ENCODE data around the gene EVA1C. TPM values are rescaled to one million over a fixed set of nuclear protein-coding genes. Genes with fewer than 3 reads are reported as not detected.
A peak's percentile ranks its signal among the peaks of the same experiment; 100 is the strongest.

Gene EVA1C
- total and polyA plus RNA-seq, 3 experiments from 2014 or later, result 13.4 to 25.8 (median 16.2) TPM

DNA sequence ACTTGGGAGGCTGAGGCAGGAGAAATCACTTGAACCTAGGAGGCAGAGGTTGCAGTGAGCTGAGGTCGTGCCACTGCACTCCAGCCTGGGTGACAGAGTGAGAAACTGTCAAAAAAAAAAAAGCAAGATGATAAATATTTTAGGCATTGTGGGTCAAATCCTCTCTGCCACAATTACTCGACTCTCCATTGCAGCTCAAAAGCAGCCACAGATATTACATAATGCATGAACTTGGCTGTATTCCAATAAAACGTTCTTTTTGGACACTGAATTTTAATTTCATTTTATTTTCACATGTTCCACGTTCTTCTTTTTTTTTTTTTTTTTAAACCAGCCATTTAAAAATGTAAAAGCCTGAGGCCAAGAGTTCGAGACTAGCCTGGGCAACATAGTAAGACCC is 103.4 kb downstream of the EVA1C start:
- Histone ChIP-seq H3K4me1 (ENCODE audit: insufficient read depth, low read length) (no peaks in the 10 kb centered on the region), H3K36me3 (ENCODE audit: insufficient read depth, low read length) (no peaks in the 10 kb centered on the region), H3K27me3 (ENCODE audit: insufficient read depth, low read length, poor library complexity, severe bottlenecking) (no peaks in the 10 kb centered on the region), H3K4me3 (ENCODE audit: low read length) (no peak overlapping the region), H3K9me3 (ENCODE audit: low read length) (no peaks in the 10 kb centered on the region), H3K27ac (ENCODE audit: low read depth, low read length) (no peak overlapping the region)
- DNase-seq, result no peak
- Mint-ChIP-seq H3K27ac (peak overlapping the region in 3 of 8 donors; percentile 52 to 54 (median 54)), H3K27me3 (peaks cover 0 to 2% of the 10 kb centered on the region in 2 donors), H3K36me3 (peaks cover 1 to 18% (median 5%) of the 10 kb centered on the region in 3 donors), H3K4me3 (no peak overlapping the region), H3K4me1 (peaks cover 0 to 1% (median 0%) of the 10 kb centered on the region in 3 donors), H3K9me3 (no peaks in the 10 kb centered on the region)
- ChIA-PET POLR2A (no interaction called here), CTCF (interaction anchor here (0.9 to 1.2 kb wide), 3 partner anchors 22 to 85 kb away, joined by 3 to 4 read pairs (median 4); no protein-coding TSS in a partner anchor)

DNA sequence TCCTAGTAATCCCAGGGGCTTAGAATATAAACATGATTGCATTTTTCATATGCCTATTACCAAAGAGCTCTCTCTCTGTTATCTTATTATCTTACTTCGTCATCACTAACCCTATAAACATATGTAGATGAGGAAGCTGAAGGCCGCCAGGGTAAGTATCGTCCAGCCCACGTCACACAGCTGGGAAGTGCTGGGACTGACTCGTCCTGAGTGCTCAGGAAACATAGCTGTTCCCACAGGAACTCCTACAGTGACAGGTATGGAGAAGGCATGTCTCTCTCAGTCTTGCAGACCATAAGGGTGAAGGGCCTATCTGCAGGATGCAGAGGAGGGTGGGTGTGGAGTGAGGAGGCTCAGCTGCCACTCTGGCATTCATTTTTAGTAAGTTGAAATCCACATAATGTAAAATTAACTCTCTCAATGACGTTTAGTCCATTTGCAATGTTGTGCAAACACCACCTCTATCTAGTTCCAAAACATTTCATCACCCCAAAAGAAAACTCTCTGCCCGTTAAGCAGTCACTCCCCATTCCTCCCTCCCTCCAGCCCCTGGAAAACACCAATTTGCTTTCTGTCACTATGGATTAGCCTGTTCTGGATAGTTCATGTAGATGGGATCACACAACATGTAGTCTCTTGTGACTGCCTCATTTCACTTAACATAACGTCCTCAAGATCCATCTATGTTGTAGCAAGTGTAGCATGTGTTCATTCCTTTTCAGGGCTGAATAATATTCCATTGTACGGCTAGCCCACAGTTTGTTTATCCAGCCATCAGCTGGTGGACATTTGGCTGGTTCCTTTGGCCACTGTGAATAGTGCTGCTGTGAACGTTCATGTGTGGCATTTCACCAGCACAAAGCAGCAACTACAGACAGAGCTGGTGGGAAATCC is 104.5 kb downstream of the EVA1C start:
- H3K4me3 ChIP-seq (ENCODE audit: low read length), result no peak overlapping the region
- H3K4me1 ChIP-seq (ENCODE audit: insufficient read depth, low read length), result no peaks in the 10 kb centered on the region
- Mint-ChIP-seq H3K4me1 (peaks cover 0 to 1% (median 0%) of the 10 kb centered on the region in 3 donors), H3K36me3 (peaks cover 0 to 14% (median 5%) of the 10 kb centered on the region in 3 donors), H3K9me3 (no peaks in the 10 kb centered on the region), H3K27ac (peak overlapping the region in 2 of 8 donors; percentile 36 to 88), H3K4me3 (no peak overlapping the region), H3K27me3 (peaks cover 0 to 2% of the 10 kb centered on the region in 2 donors)
- CTCF ChIA-PET, result interaction anchor here (1.0 kb wide), 1 partner anchor 22 kb away, joined by 4 read pairs; no protein-coding TSS in a partner anchor
- POLR2A ChIA-PET, result no interaction called here
- H3K36me3 ChIP-seq (ENCODE audit: insufficient read depth, low read length), result no peaks in the 10 kb centered on the region
- DNase-seq, result no peak
- no peaks in the 10 kb centered on the region for H3K27me3 ChIP-seq (ENCODE audit: insufficient read depth, low read length, poor library complexity, severe bottlenecking)
- no peaks in the 10 kb centered on the region for H3K9me3 ChIP-seq (ENCODE audit: low read length)
- H3K27ac ChIP-seq (ENCODE audit: low read depth, low read length), result no peak overlapping the region

DNA sequence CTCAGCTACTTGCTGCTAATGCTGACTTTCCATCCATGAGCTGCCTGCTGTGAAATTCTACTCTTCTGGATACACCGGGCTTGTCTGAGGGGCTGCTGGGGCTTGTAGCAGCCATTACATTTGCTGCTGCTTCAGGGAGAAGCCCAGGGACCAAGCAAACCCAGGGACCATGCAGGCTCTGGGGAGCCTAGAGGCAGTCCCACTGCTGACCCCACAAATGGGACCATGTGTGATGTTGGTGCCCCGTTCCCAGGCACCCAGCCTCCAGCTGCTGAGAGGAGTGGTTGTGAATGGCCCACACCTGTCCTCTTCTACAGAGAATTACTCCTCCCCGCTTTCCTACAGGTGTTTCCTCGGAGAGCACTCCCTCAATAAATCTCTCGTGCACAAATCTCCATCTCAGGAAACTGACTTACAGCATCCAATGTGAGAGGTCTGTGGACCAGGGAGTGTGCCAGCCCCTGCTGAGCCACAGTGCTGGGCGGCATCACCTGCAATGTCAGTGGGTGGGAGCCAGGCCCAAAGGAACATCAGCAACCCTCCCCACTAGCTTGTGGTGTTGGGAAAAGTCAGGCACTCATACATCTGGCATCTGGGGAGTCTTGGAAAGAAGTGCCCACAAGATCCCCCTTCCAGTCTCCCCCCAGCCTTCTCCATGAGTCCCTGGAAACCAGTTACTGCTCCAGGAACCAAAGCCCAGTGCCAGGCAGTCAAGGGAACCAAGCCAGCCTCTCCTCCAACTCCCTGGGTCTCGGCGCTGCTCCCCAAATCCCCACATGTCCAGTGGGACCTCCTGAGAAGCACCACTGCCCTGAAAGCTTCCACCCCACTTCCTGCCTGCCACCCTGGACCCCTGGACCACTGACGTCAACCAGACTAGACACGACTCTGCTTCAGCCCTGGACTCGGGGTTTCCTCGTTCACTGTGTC is 107.7 kb downstream of the EVA1C start:
- Histone ChIP-seq H3K27me3 (ENCODE audit: insufficient read depth, low read length, poor library complexity, severe bottlenecking) (no peaks in the 10 kb centered on the region), H3K4me1 (ENCODE audit: insufficient read depth, low read length) (no peaks in the 10 kb centered on the region), H3K36me3 (ENCODE audit: insufficient read depth, low read length) (no peaks in the 10 kb centered on the region), H3K4me3 (ENCODE audit: low read length) (no peak overlapping the region), H3K27ac (ENCODE audit: low read depth, low read length) (no peak overlapping the region), H3K9me3 (ENCODE audit: low read length) (no peaks in the 10 kb centered on the region)
- ChIA-PET CTCF (interaction anchor here (0.6 kb wide), 1 partner anchor 49 kb away, joined by 4 read pairs; no protein-coding TSS in a partner anchor), POLR2A (no interaction called here)
- H3K36me3 Mint-ChIP-seq, result peaks cover 1 to 5% (median 5%) of the 10 kb centered on the region in 3 donors
- H3K9me3 Mint-ChIP-seq, result no peaks in the 10 kb centered on the region
- peaks cover 0 to 2% (median 1%) of the 10 kb centered on the region in 3 donors for H3K4me1 Mint-ChIP-seq
- H3K4me3 Mint-ChIP-seq, result no peak overlapping the region
- peaks cover 0 to 2% of the 10 kb centered on the region in 2 donors for H3K27me3 Mint-ChIP-seq
- DNase-seq, result no peak
- H3K27ac Mint-ChIP-seq, result peak overlapping the region in 1 of 8 donors; percentile 76

DNA sequence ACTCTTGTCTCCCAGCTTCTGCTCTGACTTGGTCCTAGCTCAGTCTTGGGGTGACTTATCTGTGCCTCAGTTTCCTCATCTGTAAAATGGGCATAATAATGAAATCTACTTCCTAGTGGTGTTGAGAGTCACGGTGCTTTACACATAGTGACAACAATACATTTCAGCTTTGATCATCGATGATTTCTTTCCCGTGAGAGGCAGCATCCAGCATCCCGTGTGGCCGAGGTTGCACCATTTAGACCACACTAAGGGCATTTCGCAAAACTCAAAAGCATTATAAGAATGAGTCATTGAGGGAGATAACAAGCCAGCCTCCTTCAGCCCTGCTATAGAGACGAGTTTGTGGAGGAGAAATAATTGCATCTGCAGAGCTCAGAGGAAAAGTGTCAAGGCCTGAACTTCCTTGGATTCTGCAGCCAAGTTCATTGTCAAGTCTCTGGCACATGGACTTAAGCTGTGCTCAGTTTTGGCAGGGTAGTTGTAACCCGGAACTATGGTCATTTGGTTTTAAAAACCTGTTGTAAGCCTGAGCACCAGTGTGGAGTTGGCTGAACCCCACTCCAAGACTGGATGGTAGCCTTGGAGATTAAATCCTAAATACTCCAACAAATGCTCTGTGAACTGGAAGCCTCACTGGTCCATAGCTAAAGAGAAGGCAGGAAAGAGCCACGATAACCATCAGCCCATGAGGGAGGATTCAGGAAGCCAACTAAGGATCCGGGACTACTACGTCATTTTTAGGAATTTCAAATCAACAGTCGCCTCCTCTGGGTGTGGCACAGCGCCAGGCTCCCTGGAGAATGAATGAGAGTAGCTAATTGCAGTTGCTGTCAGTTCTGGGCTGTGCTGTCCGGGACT is 108.6 kb downstream of the EVA1C start:
- H3K27me3 ChIP-seq (ENCODE audit: insufficient read depth, low read length, poor library complexity, severe bottlenecking), result no peaks in the 10 kb centered on the region
- CTCF ChIA-PET, result interaction anchor here (1.3 kb wide), 1 partner anchor 13 kb away, joined by 3 read pairs; no protein-coding TSS in a partner anchor
- Mint-ChIP-seq H3K27ac (peak overlapping the region in 1 of 8 donors; percentile 69), H3K27me3 (peaks cover 0 to 2% of the 10 kb centered on the region in 2 donors), H3K4me3 (no peak overlapping the region), H3K4me1 (peaks cover 0 to 3% (median 1%) of the 10 kb centered on the region in 3 donors), H3K36me3 (peaks cover 1 to 5% (median 4%) of the 10 kb centered on the region in 3 donors), H3K9me3 (no peaks in the 10 kb centered on the region)
- H3K4me1 ChIP-seq (ENCODE audit: insufficient read depth, low read length), result no peaks in the 10 kb centered on the region
- no peaks in the 10 kb centered on the region for H3K9me3 ChIP-seq (ENCODE audit: low read length)
- no peak for DNase-seq
- POLR2A ChIA-PET, result no interaction called here
- H3K27ac ChIP-seq (ENCODE audit: low read depth, low read length), result no peak overlapping the region
- H3K4me3 ChIP-seq (ENCODE audit: low read length), result no peak overlapping the region
- no peaks in the 10 kb centered on the region for H3K36me3 ChIP-seq (ENCODE audit: insufficient read depth, low read length)

DNA sequence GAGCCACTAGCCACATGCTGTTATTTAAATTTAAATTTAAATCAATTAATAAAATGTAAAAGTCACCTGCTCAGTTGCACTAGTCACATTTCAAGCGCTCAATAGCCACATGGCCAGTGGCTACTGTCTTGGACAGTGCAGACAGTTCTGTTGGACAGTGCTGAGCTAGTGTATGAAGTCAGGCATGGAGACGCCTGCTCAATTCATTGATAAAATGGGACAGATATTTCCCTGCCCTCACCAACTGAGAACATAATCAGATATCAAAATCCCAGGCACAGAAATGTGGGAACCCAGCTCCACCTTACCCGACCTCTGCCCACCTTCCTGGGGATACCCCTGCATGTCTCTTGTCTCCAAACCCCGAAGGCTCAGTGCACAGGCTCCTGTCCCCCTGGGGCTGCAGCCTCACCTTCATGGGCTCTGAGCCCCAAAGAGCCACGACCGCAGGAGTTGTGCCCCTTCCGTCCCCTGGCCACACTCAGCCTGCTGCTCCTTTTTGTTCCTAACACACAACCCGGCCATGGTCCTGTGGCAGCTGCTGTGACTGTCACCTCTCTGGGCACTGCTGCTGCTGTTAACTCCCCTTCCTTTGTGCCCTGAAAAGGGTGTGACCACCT is 109.3 kb downstream of the EVA1C start:
- no peak for DNase-seq
- Histone ChIP-seq H3K36me3 (ENCODE audit: insufficient read depth, low read length) (no peaks in the 10 kb centered on the region), H3K27ac (ENCODE audit: low read depth, low read length) (no peak overlapping the region), H3K4me1 (ENCODE audit: insufficient read depth, low read length) (no peaks in the 10 kb centered on the region), H3K4me3 (ENCODE audit: low read length) (no peak overlapping the region), H3K27me3 (ENCODE audit: insufficient read depth, low read length, poor library complexity, severe bottlenecking) (no peaks in the 10 kb centered on the region), H3K9me3 (ENCODE audit: low read length) (no peaks in the 10 kb centered on the region)
- peaks cover 0 to 2% of the 10 kb centered on the region in 2 donors for H3K27me3 Mint-ChIP-seq
- H3K9me3 Mint-ChIP-seq, result no peaks in the 10 kb centered on the region
- ChIA-PET POLR2A (no interaction called here), CTCF (interaction anchor here (1.3 kb wide), 1 partner anchor 14 kb away, joined by 3 read pairs; no protein-coding TSS in a partner anchor)
- no peak overlapping the region for H3K4me3 Mint-ChIP-seq
- H3K27ac Mint-ChIP-seq, result peak overlapping the region in 3 of 8 donors; percentile 38 to 53 (median 48)
- peaks cover 0 to 3% (median 1%) of the 10 kb centered on the region in 3 donors for H3K4me1 Mint-ChIP-seq
- peaks cover 1 to 4% (median 4%) of the 10 kb centered on the region in 3 donors for H3K36me3 Mint-ChIP-seq

DNA sequence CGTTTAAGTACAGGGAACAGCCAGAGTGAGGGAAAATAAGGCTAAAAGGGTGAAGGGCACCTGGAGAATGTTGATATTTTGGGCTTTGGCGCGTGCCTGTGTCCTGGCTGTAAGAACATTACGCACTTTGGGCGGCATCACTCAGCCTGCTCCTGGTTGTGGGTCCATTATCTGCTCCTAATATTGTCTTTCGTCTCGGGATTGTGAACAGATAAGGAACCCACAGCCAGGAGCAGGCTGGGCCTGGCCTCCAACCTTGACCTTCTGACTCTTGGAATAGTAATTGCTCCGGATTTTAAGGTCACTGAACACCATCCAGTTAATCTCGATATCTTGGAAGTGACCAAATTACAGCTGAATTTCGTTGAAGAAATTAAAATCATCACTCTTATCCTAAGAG is 111.0 kb downstream of the EVA1C start:
- ChIA-PET CTCF (no interaction called here), POLR2A (no interaction called here)
- Mint-ChIP-seq H3K27me3 (peaks cover 0 to 2% of the 10 kb centered on the region in 2 donors), H3K4me3 (no peak overlapping the region), H3K4me1 (peaks cover 0 to 6% (median 3%) of the 10 kb centered on the region in 3 donors), H3K9me3 (no peaks in the 10 kb centered on the region), H3K27ac (peak overlapping the region in 1 of 8 donors; percentile 79), H3K36me3 (peaks cover 0 to 1% (median 0%) of the 10 kb centered on the region in 3 donors)
- DNase-seq, result no peak
- Histone ChIP-seq H3K27ac (ENCODE audit: low read depth, low read length) (no peak overlapping the region), H3K9me3 (ENCODE audit: low read length) (no peaks in the 10 kb centered on the region), H3K36me3 (ENCODE audit: insufficient read depth, low read length) (no peaks in the 10 kb centered on the region), H3K4me3 (ENCODE audit: low read length) (no peak overlapping the region), H3K27me3 (ENCODE audit: insufficient read depth, low read length, poor library complexity, severe bottlenecking) (no peaks in the 10 kb centered on the region), H3K4me1 (ENCODE audit: insufficient read depth, low read length) (no peaks in the 10 kb centered on the region)

Measured in CD8-positive, alpha-beta memory T cell (primary cell).